Keratinocyte (primary cell): ENCODE measurements around the gene SLC7A14.

Experiments
- EZH2 ChIP-seq: IDR thresholded peaks from one replicate; pipeline ENCODE4 v1.6.1; 2012; ENCODE audit warnings: inconsistent platforms, mild to moderate bottlenecking, low read length, moderate library complexity
- TF ChIP-seq, protein P1 (sequence below), 3 experiments: IDR thresholded peaks in 1 of 3; conservative IDR thresholded peaks in 1 of 3; optimal IDR thresholded peaks in 1 of 3; 2 replicates in 2 of 3; 3 replicates in 1 of 3; pipeline versions ENCODE3 to v1.5.1; 2011; ENCODE audit warnings: low read length in 3 of 3, mild to moderate bottlenecking in 3 of 3, moderate library complexity in 2 of 3, control low read depth in 1 of 3, inconsistent platforms in 1 of 3; ENCODE audit not compliant: insufficient read depth in 2 of 3; ENCODE audit errors: extremely low read depth in 1 of 3

DNA sequence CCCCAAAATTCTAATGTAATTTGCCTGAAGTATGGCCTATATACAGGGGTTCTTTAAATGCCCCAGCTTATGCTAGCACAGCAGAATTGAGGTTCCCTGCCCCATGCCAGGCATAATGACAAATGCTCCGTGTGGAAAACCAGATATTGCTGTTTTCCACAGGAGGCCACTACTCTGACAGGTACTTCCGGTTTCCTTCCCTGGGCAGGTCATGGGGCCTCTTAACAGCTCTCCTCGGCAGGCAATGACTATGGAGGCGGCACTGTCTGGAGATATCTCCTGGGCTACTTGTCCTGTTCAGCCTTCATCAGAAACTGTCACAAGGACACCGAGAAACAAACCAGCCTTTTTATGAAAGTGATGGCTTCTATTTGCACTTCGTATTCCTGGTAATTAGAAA lies 54.8 kb downstream of the SLC7A14 start:
- TF ChIP-seq, protein P1, sequence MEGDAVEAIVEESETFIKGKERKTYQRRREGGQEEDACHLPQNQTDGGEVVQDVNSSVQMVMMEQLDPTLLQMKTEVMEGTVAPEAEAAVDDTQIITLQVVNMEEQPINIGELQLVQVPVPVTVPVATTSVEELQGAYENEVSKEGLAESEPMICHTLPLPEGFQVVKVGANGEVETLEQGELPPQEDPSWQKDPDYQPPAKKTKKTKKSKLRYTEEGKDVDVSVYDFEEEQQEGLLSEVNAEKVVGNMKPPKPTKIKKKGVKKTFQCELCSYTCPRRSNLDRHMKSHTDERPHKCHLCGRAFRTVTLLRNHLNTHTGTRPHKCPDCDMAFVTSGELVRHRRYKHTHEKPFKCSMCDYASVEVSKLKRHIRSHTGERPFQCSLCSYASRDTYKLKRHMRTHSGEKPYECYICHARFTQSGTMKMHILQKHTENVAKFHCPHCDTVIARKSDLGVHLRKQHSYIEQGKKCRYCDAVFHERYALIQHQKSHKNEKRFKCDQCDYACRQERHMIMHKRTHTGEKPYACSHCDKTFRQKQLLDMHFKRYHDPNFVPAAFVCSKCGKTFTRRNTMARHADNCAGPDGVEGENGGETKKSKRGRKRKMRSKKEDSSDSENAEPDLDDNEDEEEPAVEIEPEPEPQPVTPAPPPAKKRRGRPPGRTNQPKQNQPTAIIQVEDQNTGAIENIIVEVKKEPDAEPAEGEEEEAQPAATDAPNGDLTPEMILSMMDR (optimal IDR thresholded peaks at IDR 0.05 in 1 of 3, IDR thresholded peaks at IDR 0.05 in 1 of 3, conservative IDR thresholded peaks at IDR 0.05 in 1 of 3; ENCODE audit: extremely low read depth in 1 of 3, insufficient read depth in 2 of 3, low read length in 3 of 3) = no peak
- no peak for TF ChIP-seq EZH2
